IMR-90 (cell line): ENCODE results near the gene SCAF4. TPM values are rescaled to one million over a fixed set of nuclear protein-coding genes. Genes with fewer than 3 reads are reported as not detected.

Source experiments
- ATAC-seq: fragments of 200-7000 bp; cut with Tn5 transposase; 2 replicates; pipeline ENCODE4 v1.9.1; 2020; ENCODE audit warnings: low read depth, mild to moderate bottlenecking, moderate library complexity
- BruUV-seq: library from RNA; stranded (reverse); fragments of 400-500 nt; replicated peaks from 2 replicates; lab custom pipeline; 2021; lab: Mats Ljungman, UMichigan
- CTCF ChIA-PET: fragments of 300-600 bp; formaldehyde crosslinking; extraction: SDS; loops from one replicate; lab custom pipeline; 2021; ENCODE audit warnings: antibody characterized with exemption; lab: Yijun Ruan, JAX
- POLR2A ChIA-PET: fragments of 300-600 bp; sonication (Branson Sonifier 250); formaldehyde crosslinking; loops from one replicate; lab custom pipeline; 2022; ENCODE audit warnings: antibody characterized with exemption; ENCODE audit not compliant: unreplicated experiment; lab: Charles Lee
- DNase-seq: peaks from one replicate; pipeline ENCODE4 v3.0.0; 2013
- H2AFZ ChIP-seq: replicated peaks from 2 replicates; pipeline ENCODE3; 2013; ENCODE audit warnings: low read length, mild to moderate bottlenecking; ENCODE audit not compliant: poor library complexity
- H2AK5ac ChIP-seq: 2 replicates; pipeline ENCODE4 v1.6.1; 2013; ENCODE audit warnings: low read depth, low read length, inconsistent platforms
- H2AK9ac ChIP-seq: replicated peaks from 2 replicates; pipeline ENCODE3; 2013; ENCODE audit warnings: mild to moderate bottlenecking, low read depth, low read length, moderate library complexity; ENCODE audit not compliant: poor library complexity
- H2BK120ac ChIP-seq: 2 replicates; pipeline ENCODE4 v1.6.1; 2013; ENCODE audit warnings: low read depth, low read length, inconsistent platforms
- H2BK15ac ChIP-seq: 3 replicates; pipeline ENCODE4 v1.6.1; 2013; ENCODE audit warnings: low read depth, low read length, inconsistent platforms
- H2BK20ac ChIP-seq: 2 replicates; pipeline ENCODE4 v1.6.1; 2013; ENCODE audit warnings: low read depth, mild to moderate bottlenecking, inconsistent platforms, low read length, moderate library complexity
- H2BK5ac ChIP-seq: 2 replicates; pipeline ENCODE4 v1.6.1; 2013; ENCODE audit warnings: mild to moderate bottlenecking, low read depth, low read length, inconsistent platforms; ENCODE audit not compliant: poor library complexity, severe bottlenecking
- H3K14ac ChIP-seq: replicated peaks from 2 replicates; pipeline ENCODE4 v1.6.1; 2013; ENCODE audit warnings: low read depth, low read length, inconsistent platforms
- H3K18ac ChIP-seq: 2 replicates; pipeline ENCODE4 v1.6.1; 2013; ENCODE audit warnings: low read depth, low read length, control low read depth
- H3K23ac ChIP-seq: 2 replicates; pipeline ENCODE4 v1.6.1; 2013; ENCODE audit warnings: low read depth, low read length, inconsistent platforms
- H3K27ac ChIP-seq: 2 replicates; pipeline ENCODE4 v1.5.1; 2013; ENCODE audit warnings: mild to moderate bottlenecking, control low read depth, low read length; ENCODE audit not compliant: insufficient read depth
- H3K27me3 ChIP-seq: 2 replicates; pipeline ENCODE4 v1.6.1; 2013; ENCODE audit warnings: low read length; ENCODE audit not compliant: control insufficient read depth, insufficient read depth
- H3K36me3 ChIP-seq: 2 replicates; pipeline ENCODE4 v1.6.1; 2013; ENCODE audit warnings: low read length, mixed read lengths; ENCODE audit not compliant: control insufficient read depth, insufficient read depth
- H3K4ac ChIP-seq: 2 replicates; pipeline ENCODE4 v1.6.1; 2013; ENCODE audit warnings: low read depth, low read length, inconsistent platforms
- H3K4me1 ChIP-seq: 2 replicates; pipeline ENCODE4 v1.6.1; 2013; ENCODE audit warnings: low read length, mixed read lengths; ENCODE audit not compliant: control insufficient read depth, insufficient read depth
- H3K4me2 ChIP-seq: 2 replicates; pipeline ENCODE4 v1.6.1; 2013; ENCODE audit warnings: low read depth, mild to moderate bottlenecking, control low read depth, low read length, moderate library complexity
- H3K4me3 ChIP-seq: 2 replicates; pipeline ENCODE4 v1.5.1; 2013; ENCODE audit warnings: low read depth, mild to moderate bottlenecking, control low read depth, low read length, moderate library complexity; ENCODE audit not compliant: insufficient read depth
- H3K56ac ChIP-seq: 2 replicates; pipeline ENCODE4 v1.6.1; 2013; ENCODE audit warnings: low read length, inconsistent platforms; ENCODE audit not compliant: insufficient read depth; ENCODE audit errors: extremely low read depth
- H3K79me1 ChIP-seq, 2 experiments: 2 replicates each; pipeline ENCODE4 v1.6.1; 2013; ENCODE audit warnings: low read length in 2 of 2, inconsistent platforms in 1 of 2, low read depth in 1 of 2
- H3K9ac ChIP-seq: 2 replicates; pipeline ENCODE4 v1.6.1; 2013; ENCODE audit warnings: low read depth, low read length, control low read depth
- H3K9me1 ChIP-seq: 2 replicates; pipeline ENCODE4 v1.6.1; 2013; ENCODE audit warnings: low read length, inconsistent platforms; ENCODE audit not compliant: insufficient read depth
- H3K9me3 ChIP-seq: 2 replicates; pipeline ENCODE4 v1.6.1; 2013; ENCODE audit warnings: low read length; ENCODE audit not compliant: control insufficient read depth, insufficient read depth
- H4K20me1 ChIP-seq: 2 replicates; pipeline ENCODE4 v1.6.1; 2013; ENCODE audit warnings: low read length, inconsistent platforms; ENCODE audit not compliant: insufficient read depth
- H4K5ac ChIP-seq: 2 replicates; pipeline ENCODE4 v1.6.1; 2013; ENCODE audit warnings: mild to moderate bottlenecking, low read depth, low read length, control low read depth
- H4K8ac ChIP-seq, 2 experiments: 2 replicates each; pipeline ENCODE4 v1.6.1; 2013; ENCODE audit warnings: low read depth in 2 of 2, low read length in 2 of 2, control low read depth in 1 of 2, inconsistent platforms in 1 of 2
- H4K91ac ChIP-seq: 2 replicates; pipeline ENCODE4 v1.6.1; 2013; ENCODE audit warnings: low read depth, low read length, inconsistent platforms; ENCODE audit not compliant: insufficient read depth
- CHD1 ChIP-seq: IDR thresholded peaks from 2 replicates; pipeline ENCODE4 v1.6.1; 2012; ENCODE audit warnings: low read depth, low read length, improper control_type of control experiment
- NFE2L2 ChIP-seq: fragments of 150-350 bp; IDR thresholded peaks from 2 replicates; pipeline ENCODE4 v1.6.1; 2016; ENCODE audit warnings: low read depth, mild to moderate bottlenecking, low read length
- RAD21 ChIP-seq: IDR thresholded peaks from 2 replicates; pipeline ENCODE4 v1.6.1; 2012; ENCODE audit warnings: low read length, improper control_type of control experiment
- RFX5 ChIP-seq: IDR thresholded peaks from 2 replicates; pipeline ENCODE4 v1.8.0; 2012; ENCODE audit warnings: low read depth, mild to moderate bottlenecking, low read length, moderate library complexity
- WGBS, 2 experiments: methylation state at CpG; one replicate each; pipeline versions ENCODE4 v1.1.5 to v1.1.7; 2013; ENCODE audit warnings: missing lambda C conversion rate in 2 of 2; ENCODE audit not compliant: insufficient read length in 1 of 2; ENCODE audit errors: extremely low coverage in 2 of 2; 5-methylcytosine and 5-hydroxymethylcytosine counted together
- dilution Hi-C: fragments of 300-500 bp; cut with HindIII; formaldehyde crosslinking; loops from one replicate; pipeline ENCODE4 v1.14.3; 2018; ENCODE audit warnings: low sequenced_read_pairs; ENCODE audit not compliant: unreplicated experiment
- in situ Hi-C: fragments of 300-500 bp; cut with MboI; formaldehyde crosslinking; loops from 3 replicates; pipeline ENCODE4 v1.14.3; 2019; ENCODE audit warnings: low sequenced_read_pairs, inconsistent platforms, mixed read lengths
- intact Hi-C: fragments of 100-400 bp; cut with micrococcal nuclease; formaldehyde crosslinking; loops from 2 replicates; pipeline ENCODE4 v1.10.0; 2022
- polyA plus RNA-seq, 3 experiments: library from polyadenylated mRNA; depleted of rRNA; stranded (reverse); fragments of >200 nt; gene quantifications; 2 replicates each; pipeline ENCODE4 v1.2.3, GENCODE V29; 2012; ENCODE audit warnings: low replicate concordance in 1 of 3
- total RNA-seq: library from RNA; depleted of rRNA; stranded (reverse); fragments of >200 nt; gene quantifications from 2 replicates; pipeline ENCODE4 v1.2.3, GENCODE V29; 2012
- TF ChIP-seq, protein P1 (sequence below): fragments of 150-350 bp; IDR thresholded peaks from 2 replicates; pipeline ENCODE4 v1.6.1; 2016; ENCODE audit warnings: low read depth, mild to moderate bottlenecking, low read length, moderate library complexity, borderline replicate concordance

The SCAF4 gene
- total and polyA plus RNA-seq, 2 of the 4 experiments (the other 2 are of a cell fraction) = 2.7 to 12.1 TPM

DNA sequence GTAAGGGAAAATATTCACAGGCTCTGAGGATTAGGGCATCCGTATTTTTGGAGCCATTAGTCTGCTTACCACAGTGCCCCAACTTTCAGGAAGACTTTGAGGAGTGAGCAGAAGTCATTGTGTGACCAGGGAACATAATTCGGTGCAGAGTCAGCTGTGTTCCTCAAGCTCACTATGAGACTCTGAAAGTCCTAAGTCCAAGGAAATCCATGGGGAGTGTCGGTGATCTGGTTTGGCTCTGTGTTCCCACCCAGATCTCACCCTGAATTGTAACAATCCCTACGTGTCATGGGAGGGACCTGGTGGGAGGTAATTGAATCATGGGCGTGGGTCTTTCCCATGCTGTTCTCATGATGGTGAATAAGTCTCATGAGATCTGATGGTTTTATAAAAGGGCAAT is 45.9 kb upstream of the SCAF4 start:
- H2BK15ac ChIP-seq = no peak overlapping the region
- no peak overlapping the region for H4K5ac ChIP-seq
- in situ Hi-C loops = no loop called here
- no peak overlapping the region for H3K4me3 ChIP-seq
- no peaks in the 10 kb centered on the region for H3K9me1 ChIP-seq
- H4K20me1 ChIP-seq = no peaks in the 10 kb centered on the region
- H3K9ac ChIP-seq = no peak overlapping the region
- no peaks in the 10 kb centered on the region for H3K4me1 ChIP-seq
- H3K23ac ChIP-seq = no peak overlapping the region
- CTCF ChIA-PET = interaction anchor here (0.5 kb wide), 1 partner anchor 331 kb away, joined by 4 read pairs; no protein-coding TSS in a partner anchor
- no peak overlapping the region for H2BK120ac ChIP-seq
- no peak overlapping the region for H2BK5ac ChIP-seq
- no peak overlapping the region for H3K18ac ChIP-seq
- H2AFZ ChIP-seq = no peak overlapping the region
- DNase-seq (no peak), ATAC-seq (no peak)
- WGBS, 2 experiments = 40% methylated on average over 1 of the region's 5 CpGs; no CpG with 5 or more reads in 1 of the 2 experiments
- no peak overlapping the region for H3K27ac ChIP-seq
- no peaks in the 10 kb centered on the region for H3K36me3 ChIP-seq
- peaks cover 2% of the 10 kb centered on the region; the same call in 1 of the 2 replicates for H3K27me3 ChIP-seq
- dilution Hi-C loops = no loop called here
- no peak overlapping the region for H2BK20ac ChIP-seq
- H3K9me3 ChIP-seq = no peaks in the 10 kb centered on the region
- intact Hi-C loops = no loop called here
- no peak overlapping the region for H3K14ac ChIP-seq
- H2AK5ac ChIP-seq = no peak overlapping the region
- no peak overlapping the region for H4K8ac ChIP-seq
- no peaks in the 10 kb centered on the region for H3K79me1 ChIP-seq
- POLR2A ChIA-PET = no interaction called here
- no peak overlapping the region for H2AK9ac ChIP-seq
- H3K56ac ChIP-seq = no peak overlapping the region
- H3K4ac ChIP-seq = no peak overlapping the region
- no peak overlapping the region for H4K91ac ChIP-seq
- no TSS peak for BruUV-seq
- H3K4me2 ChIP-seq = no peak overlapping the region
- TF ChIP-seq RAD21 (no peak), RFX5 (no peak), CHD1 (no peak), NFE2L2 (no peak)
- TF ChIP-seq, protein P1, sequence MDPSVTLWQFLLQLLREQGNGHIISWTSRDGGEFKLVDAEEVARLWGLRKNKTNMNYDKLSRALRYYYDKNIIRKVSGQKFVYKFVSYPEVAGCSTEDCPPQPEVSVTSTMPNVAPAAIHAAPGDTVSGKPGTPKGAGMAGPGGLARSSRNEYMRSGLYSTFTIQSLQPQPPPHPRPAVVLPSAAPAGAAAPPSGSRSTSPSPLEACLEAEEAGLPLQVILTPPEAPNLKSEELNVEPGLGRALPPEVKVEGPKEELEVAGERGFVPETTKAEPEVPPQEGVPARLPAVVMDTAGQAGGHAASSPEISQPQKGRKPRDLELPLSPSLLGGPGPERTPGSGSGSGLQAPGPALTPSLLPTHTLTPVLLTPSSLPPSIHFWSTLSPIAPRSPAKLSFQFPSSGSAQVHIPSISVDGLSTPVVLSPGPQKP = no peak
